M059J (cell line): ENCODE results near the gene PLCD4. TPM values are rescaled to one million over a fixed set of nuclear protein-coding genes. Genes with fewer than 3 reads are reported as not detected.

Source experiments
- DNase-seq: peaks from one replicate; pipeline ENCODE4 v3.0.0-alpha.2; 2012; ENCODE audit warnings: low read depth
- total RNA-seq: library from RNA; depleted of rRNA; stranded (reverse); fragments of >200 nt; shearing (Covaris generic); gene quantifications from 2 replicates; pipeline ENCODE4 v1.2.3, GENCODE V29; 2014; rRNA removed

The PLCD4 gene
- total RNA-seq, 1 experiment from 2014 or later = 0.39 TPM

DNA sequence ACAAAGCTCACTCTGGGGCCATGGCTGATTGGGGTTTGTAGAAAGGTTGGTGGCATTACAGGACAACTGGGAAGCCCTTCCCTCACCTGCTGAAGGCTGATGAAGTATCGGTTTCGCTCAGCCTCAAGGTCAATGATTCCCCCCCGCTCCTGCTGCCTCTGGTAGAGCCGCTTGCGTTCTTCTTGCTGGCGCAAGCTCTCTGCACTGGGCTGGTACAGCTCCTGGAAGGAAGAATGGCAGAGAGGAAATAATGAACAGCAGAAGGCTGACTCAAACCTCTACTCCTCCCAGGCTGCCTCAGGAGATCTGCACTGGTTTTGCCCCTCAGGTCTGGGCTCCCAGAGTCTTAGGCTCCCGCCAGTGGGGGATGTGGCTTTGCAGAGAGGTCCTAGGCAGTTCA lies 57.0 kb downstream of the PLCD4 start:
- no peak for DNase-seq

DNA sequence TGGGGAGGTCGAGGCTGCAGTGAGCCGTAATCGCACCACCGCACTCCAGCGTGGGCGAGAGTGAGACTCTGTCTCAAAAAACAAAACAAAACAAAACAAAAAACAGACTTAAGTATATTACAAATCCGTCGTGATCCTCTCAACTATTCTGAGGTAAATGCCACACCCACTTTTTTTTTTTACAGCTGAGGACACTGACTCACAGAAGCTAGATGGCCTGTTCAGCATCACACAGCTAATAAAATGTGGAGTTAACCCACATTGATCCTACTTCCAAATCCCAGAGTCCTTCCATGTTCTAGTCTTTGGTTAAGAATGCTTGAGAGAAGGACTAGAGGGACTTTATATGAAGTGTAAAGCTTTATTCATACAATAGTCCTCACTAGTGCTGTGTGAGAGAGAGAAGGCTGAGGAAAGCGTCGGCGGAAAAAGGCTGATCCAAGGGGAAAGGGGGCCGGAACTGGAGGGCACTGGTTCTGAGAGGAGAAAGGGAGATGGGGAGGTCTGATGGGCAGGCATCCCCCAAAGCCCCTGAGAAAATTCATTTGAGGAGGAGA lies 63.5 kb downstream of the PLCD4 start:
- DNase-seq = peak; percentile 55

DNA sequence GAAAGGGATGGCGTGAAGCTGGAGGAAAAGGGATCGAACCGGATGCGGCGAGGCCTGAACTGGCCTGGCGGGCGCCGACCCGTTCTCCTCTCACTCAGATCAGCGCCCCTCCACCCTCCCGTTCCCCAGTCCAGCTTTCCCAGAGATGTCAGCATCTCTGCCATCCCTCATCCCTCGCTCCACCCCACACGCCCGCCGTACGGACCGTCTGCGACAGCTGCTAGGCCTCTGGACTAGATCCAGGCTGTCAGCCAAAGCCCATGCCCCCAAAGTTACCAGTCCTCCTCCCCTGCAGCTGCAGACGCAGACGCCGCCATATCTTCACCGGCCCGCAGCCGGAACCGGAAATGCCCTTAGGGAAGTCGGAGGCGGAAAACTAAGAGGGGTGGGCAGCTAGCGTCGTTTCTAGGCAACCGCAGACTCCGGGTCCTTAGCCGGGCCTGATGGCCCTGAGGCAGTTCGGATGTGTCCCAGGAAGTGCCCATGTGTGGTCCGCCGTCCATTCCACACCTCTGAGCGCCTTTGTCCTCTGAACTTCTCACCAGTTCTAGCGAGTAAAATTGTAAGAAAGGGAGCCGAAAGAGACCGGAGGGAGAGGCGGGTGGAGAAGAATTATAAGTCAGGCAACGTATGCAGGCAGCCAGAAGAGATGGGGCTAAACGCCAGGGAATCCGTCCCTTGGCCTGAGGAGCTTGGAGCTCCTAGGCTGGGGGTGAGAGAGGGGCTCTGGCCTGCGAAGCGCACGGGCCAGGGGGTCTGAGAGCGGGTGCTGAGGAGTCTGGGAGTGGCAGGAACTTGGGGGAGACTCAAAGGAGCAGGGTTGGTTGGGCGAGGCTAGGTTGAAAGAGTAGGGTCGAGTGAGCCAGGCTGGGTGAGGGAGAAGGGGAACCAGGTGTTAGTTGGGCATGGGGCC lies 64.2 kb downstream of the PLCD4 start, which contains the start of the genes RNF25 and STK36:
RNF25 (minus strand) TSS at position 349 of the 913 bp plus-strand sequence; CDS start at position 317, 32 bp downstream.
STK36 (plus strand) TSS at position 433 of the 913 bp plus-strand sequence. CDS start 744 bp downstream, outside the sequence.
- DNase-seq = peak; percentile 90

DNA sequence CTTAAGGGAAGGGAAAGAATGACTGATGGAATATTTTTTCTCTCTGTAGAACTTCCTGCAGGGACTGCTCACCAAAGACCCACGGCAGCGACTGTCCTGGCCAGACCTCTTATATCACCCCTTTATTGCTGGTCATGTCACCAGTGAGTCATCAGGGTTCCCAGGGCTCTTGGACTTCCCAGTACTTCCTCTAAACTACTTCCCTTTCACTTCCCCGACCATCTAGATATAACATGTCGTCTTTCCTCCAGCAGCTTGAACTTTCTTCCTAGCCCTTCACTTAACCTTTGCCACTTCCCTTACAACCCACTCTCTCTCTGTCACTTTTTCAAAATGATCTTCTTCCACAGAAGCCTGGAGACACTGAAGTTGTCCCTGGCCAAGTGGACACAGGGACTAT lies 71.4 kb downstream of the PLCD4 start:
- DNase-seq = peak; percentile 42

DNA sequence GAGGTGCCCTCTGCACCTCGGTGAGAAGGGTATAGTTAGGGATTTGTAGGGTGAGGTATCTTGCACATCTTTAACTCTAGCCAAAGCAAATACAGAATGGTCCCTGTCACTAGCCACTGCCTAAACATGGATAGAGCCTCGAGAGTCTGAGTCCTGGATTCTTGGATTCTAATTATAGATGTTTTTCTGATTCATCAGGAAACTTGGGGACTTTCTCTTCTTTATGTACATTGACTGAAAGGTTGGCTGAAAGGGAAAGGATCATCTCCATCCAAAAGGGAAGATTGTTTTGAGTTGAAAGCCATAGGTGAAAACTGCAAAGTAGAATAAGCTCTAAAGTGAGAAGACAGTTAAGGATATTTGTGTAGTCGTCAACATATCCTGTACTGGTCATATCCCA lies 72.4 kb downstream of the PLCD4 start:
- no peak for DNase-seq

Other genes starting within 250 kb of the PLCD4 start
- gene SLC11A1, start 225.6 kb upstream of the PLCD4 start, total RNA-seq = 0.02 and 0.07 TPM in 2 replicates
- 31.6 and 37.8 TPM in 2 replicates for gene CTDSP1, start 208.0 kb upstream of the PLCD4 start, total RNA-seq
- not detected in 2 replicates for gene VIL1, start 188.8 kb upstream of the PLCD4 start, total RNA-seq
- gene USP37, start 39.5 kb upstream of the PLCD4 start, total RNA-seq = 15.9 and 30.9 TPM in 2 replicates
- 131 and 138 TPM in 2 replicates for gene CNOT9, start 39.1 kb upstream of the PLCD4 start, total RNA-seq
- 7.4 and 14.8 TPM in 2 replicates for gene ZNF142, start 51.7 kb downstream of the PLCD4 start, total RNA-seq
- gene BCS1L, start 51.8 kb downstream of the PLCD4 start, total RNA-seq = 11.6 and 20.4 TPM in 2 replicates
- gene RNF25, start 64.1 kb downstream of the PLCD4 start, total RNA-seq = 36.1 and 40.0 TPM in 2 replicates
- gene STK36, start 64.2 kb downstream of the PLCD4 start, total RNA-seq = 8.2 and 11.9 TPM in 2 replicates
- 9.5 and 17.9 TPM in 2 replicates for gene TTLL4, start 102.9 kb downstream of the PLCD4 start, total RNA-seq
- 2.7 and 5.2 TPM in 2 replicates for gene CYP27A1, start 174.2 kb downstream of the PLCD4 start, total RNA-seq
- gene PRKAG3, start 223.9 kb downstream of the PLCD4 start, total RNA-seq = not detected in 2 replicates